NCI-H2107 treated with DMSO at 0.1 percent for 48 hours (cell line): ENCODE data around the gene KLHL22.

Experiments
- DNase-seq: peaks from one replicate; lab custom pipeline; 2025; ENCODE audit not compliant: unreplicated experiment; lab: John Stamatoyannopoulos, UW

The KLHL22 gene

DNA sequence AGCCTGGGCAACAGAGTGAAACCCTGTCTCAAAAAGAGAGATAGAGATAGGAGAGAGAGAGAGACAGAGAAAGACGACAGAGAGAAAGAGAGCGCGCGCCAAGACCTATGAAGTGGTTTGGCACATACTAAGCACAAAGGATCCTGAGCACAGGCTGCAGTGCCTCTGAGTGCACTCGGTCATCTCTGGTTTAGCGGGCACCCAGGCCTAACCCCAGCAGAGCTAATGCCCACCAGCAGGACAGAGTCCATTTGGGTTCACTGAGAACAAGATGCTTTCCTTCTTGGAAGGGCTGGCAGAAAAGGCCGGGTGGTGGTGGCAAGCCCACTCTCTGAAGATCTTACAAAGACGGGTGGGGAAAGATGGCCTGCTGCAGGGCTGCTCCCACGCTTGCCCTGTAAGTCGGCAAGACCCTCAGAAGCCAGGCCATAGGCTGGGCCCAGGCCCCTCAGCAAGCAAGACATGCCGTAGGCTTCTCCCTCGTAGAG is 61.3 kb downstream of the KLHL22 start:
- no peak for DNase-seq

DNA sequence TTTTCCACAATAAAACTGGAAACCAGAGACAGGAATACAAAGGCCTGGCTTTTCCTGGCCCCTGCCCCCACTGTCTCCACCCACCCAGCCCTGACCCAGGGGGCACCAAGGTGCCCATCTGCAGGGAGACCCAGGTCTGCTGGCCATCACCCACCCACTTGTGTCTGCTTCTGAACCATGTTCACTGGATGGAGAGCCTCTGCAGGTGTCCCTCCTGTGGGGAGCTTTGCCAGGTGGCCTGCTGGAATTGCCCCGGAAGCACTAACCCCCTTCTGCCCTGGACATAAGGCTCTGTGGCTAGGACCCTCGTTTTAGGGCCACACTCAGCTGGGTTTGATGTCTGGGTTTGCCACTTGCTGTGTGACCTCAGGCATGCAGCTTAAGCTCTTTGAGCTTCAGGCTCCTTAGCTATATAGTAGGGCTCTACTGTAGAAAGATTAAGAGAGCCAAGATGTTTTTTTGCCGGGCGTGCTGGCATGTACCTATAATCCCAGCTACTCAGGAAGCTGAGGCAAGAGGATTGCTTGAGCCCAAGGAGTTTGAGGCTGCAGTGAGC is 61.8 kb downstream of the KLHL22 start:
- no peak for DNase-seq

DNA sequence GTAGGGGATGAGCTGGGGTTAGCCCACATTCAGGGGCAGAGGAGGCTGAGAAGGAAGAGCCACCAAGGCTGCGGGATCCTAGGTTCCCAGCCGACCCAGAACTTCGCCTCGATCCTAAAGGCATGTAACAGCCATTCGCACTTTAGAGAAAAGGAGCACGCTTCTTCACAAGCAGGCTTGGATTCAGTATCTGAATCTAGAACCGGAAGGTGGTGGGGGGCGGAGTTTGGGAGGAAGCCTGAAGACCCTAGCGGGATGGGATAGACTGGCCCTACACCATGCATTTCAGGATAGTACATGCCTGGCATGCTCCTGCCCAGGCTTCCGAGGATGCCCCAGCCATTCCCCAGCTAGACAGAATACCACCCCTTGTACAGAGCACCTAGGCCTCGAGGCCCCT is 62.4 kb downstream of the KLHL22 start:
- no peak for DNase-seq

DNA sequence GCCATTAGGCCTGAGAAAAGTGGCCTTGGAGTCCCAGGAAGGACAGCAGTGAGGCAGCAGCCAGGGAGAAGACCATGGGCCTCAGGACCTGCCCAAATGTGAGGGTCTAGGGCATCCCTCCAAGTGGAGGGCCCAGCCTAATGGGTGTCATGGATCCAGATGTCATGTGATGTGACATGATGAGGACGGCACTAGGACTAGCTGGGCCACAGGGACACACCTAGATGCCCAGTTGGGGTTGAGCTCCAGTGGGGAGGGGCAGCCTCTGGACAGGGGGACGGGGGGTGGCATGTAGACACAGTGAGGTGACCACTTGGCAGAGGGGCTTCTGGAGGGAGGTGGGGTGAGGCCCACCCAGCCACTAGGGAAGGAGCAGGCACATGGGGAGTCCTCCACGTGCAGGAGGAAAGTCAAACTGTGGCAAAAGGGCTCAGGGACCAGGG is 63.3 kb downstream of the KLHL22 start:
- DNase-seq, result no peak

DNA sequence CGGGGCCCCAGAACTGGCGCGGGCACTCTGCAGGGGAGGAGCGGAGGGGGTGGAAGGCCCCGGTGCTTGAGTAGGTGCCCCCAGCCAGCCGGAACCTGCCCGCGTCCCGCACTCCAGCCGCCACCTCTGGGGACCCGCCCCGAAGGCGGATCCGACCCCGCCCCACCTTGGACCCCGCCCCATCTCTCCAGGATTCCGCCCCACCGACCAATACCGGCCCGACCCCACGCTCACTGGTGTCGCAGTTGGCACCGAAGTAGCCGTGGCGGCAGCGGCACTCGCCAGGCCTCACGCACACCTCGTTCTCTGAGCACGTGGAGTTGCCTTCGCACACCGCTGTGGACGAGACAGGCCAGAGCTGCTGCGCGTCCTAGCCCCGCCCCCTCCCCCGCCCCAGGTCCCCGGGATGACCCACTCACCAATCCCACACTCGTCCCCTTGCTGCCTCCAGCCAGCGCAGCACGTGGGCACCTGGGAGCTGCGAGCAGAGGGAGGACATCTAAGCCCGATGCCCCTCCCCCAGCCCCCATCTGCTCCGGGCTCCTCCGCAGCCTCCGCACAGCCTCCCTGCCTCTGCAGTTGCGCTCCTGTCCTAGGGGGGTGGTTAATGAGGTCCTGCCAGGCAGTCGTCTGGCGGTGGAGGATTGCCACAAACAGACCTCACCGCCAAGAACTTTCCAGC is 63.9 kb downstream of the KLHL22 start:
- no peak for DNase-seq

DNA sequence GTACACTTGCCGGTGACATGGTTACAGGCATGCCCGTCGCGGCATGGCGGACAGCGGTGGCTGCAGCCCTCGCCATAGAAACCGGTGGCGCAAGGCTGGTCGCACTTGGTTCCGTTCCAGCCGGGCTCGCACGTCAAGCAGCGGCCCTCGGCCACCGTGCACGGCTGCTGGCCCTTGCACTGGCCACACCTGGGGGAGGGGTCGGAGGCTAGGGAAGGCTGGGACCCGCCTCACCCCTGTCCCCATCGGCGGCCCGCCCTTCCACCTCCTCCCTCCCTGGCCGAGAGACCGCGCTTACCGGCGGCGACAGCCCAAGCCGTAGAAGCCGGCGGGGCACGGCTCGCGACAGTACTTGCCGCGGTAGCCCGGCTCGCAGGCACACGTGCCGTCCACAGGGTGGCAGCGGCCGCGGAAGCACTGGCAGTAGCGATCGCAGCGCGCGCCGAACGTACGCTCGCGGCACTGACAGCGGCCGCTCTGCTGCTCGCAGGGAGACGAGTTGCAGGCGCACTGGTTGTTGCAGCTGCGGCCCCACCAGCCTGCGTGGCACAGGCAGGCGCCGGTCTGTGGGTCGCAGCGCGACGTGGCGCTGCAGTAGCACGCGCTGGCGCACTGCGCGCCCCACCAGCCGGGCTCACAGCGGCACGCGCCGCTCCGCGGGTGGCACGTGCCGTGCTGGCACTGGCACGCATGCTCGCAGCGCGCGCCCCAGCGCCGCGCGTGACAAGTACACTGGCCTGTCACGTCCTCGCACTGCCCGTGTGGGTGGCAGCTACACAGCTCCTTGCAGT is 64.7 kb downstream of the KLHL22 start:
- no peak for DNase-seq

DNA sequence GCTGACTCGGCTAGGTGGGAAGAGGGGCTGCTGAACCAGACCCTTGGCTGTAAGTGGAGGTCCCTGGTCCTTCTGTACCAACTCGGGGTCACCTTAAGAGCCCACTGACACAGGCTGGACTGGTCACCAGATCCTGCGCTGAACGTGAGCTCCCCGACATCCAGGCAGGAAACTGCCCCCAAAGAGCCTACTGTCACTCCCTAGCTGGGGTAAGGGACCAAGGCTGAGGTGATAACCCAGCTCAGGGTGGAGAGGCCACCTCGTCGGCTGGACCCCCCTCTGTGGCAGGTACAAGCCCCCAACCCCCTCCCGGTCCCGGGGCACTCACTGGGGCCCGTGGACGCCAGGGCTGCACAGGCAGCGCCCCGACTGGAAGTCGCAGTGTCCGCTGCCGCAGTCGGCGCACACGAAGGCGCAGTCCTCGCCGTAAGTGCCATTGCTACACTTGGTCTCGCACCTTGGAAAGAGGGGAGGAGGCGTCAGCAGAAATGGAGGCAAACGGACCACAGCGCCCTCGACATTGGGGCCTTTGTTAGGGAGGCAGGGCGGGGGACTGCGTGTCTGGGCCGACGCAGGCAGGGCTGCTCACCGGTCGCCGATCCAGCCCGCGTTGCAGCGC is 65.4 kb downstream of the KLHL22 start:
- DNase-seq, result no peak

DNA sequence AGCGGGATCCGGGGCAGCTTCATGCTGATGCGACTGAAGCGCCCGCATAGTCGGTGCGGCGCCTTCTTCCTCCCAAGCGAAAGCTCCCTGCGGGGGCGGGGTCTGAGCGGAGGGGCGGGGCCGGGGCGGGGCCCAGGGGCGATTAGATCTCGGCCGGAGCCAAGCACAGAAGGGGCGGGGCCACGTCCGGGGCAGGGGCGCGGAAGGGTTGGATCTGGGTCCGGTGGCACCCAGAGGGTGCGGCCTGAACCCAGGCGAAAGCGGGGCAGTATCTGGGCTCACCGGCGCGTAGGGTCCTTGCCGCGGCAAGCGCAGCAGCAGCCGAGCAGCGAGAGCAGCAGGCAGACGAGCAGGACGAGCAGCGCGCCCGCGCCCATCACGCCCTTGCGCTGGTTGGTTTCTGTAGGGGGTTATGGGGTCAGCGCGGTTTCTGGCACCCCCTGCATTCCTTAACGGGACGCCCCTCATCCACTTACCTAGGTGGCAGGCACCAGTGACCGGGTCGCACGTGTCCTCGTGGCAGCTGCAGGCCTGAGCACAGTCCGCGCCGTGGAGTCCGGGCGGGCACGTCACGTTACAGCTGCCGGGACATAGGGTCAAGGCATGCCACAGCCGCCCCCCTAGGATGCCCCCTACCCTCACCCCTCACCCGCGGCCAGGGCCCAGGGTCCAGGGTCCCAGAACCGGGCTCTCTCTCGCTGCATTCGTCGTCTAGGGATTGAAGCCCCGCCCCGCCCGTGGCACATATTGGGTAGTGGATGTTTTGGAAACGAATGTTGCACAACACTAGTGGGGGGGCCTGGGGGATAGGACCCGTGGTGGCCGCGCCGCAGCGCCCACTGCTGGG is 66.1 kb downstream of the KLHL22 start:
- DNase-seq, result no peak

DNA sequence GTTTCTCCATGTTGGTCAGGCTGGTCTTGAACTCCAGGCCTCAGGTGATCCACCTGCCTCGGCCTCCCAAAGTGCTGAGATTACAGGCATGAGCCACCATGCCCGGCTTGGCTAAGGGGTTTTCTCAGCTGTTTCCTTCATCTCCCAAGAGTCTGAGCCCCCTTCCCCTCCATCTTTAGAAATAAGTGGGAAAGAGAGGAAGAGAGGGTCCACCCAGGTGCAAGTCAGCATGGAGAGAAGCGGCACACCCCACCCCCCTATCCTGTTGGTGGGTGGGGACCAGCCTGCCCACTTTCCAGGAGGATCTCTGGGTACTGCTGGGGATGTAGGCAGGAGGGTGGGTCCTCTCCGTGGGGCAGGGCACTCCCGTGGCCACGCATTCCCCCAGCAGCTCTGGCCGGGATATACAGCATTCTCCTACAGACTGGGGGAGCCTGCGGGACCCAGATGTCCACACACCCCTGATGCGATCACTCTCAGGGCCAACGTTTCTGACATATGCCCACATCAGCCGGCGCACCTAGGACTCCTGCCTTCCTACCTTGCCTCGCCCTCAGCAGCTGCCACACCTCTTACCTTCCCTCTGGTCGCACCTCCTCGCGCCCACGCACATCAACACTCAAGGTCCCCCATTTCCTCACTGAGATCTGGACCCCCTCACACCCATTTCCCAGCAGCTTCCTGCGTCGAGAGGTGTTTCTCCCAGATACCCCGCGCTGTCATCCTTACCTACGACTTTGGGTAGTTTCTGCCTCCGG is 66.9 kb downstream of the KLHL22 start:
- DNase-seq, result no peak

DNA sequence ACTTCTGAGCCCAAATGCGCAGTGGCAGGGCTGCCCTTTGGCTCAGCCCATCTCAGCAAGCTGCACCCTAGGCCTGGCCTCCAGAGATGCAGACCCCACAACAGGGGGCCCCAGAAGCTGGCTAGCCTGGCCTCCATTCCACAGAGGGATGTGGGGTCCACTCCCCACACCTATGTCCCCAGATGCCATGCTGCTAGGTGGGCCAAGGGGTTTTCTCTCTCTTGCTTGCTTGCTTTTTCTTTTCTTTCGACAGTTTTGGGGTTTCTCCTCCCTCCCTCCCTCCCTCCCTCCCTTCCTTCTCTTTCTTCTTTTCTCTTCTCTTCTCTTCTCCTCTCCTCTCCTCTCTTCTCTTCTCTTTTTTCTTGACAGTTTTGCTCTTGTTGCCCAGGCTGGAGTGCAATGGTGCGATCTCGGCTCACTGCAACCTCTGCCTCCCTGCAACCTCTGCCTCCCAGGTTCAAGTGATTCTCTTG is 67.6 kb downstream of the KLHL22 start:
- DNase-seq, result no peak

DNA sequence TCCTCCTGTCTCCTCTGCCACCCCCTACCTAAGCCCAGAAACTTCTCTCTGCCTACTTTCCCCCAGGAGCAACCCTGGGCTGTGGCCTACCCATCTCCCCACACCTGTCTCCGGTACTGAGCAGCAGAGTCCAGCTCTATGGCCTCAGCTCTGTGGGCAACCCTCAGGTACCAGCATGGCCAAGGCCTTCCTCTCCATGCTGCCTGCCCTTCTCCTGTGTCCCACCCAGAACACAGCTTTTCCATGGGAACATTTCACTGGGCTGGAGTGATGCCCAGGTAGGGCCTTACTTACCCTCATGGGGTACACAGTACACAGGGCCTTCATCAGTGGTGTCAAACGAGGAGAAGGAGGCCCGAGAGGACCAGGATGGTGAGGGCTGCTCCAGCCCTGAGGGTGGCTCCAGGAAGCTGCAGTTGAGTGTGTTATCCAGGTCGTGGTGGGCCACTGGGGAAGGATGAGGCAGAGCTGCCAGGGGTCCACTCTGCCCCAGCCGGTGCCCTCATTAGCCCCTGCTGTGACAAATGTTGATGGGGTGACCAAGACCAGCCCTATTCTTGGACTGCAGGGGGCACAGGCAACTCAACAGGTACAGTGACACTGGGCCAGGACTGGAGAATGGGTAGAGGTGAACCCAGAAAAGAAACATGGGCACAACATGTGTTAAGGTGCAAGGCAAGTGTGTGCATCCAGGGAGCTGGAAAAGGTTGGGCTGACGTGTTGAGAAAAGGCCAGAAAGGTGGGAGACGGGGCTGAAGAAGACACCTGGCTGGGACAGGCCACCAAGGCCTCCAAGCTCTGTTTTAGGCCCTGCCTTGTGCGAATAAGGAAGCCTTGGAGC is 68.3 kb downstream of the KLHL22 start:
- DNase-seq, result no peak

DNA sequence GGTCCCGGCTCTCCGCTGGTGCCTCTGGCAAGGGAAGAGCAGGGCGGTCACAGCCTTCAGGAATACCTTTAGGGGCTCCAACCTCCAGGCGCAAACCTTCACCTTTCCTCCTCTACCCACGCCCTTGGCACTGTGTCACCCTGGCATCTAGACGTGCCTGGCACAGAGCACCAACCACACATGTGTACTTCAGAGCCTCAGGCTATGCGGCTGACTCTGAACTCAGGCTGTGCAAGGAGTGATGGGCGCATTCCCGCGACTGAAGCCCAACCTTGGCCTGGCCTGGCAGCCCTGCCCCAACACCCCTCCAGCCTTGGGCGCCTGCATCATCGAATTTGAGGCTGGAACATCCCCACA is 69.4 kb downstream of the KLHL22 start:
- DNase-seq, result no peak

DNA sequence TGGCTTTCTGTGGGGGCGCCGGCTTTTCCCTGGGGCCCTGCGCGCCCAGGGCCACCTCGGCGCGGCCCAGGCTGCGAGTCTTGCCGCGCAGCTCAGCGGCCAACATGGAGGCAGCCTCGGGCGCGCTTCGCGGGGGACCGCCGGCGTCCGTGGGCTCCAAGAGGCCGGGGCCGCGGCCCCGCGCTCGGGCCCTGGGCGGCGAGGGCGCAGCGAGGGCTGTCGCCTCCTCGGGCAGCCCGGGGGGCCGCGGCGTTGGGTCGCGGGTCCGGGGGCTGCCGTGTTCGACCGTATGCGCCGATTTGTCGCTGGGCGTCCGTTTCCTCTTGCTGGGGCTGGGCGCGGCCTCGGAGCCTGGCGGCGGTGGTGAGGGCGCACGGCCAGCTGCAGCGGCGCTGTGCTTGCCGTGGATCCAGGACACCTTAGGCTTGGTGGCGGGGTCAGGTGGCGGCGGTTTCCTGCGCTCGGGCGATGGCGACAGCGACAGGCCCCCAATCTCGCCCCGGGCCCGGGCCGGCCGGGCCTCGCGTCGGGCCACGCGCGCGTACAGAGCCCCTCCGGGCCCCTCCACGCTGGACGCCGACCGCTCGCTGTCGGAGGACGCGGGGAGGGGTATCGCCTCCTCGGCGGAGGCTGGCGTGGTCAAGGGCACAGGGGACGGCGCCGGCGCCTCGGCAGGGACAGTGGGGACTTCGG is 69.9 kb downstream of the KLHL22 start:
- no peak for DNase-seq

DNA sequence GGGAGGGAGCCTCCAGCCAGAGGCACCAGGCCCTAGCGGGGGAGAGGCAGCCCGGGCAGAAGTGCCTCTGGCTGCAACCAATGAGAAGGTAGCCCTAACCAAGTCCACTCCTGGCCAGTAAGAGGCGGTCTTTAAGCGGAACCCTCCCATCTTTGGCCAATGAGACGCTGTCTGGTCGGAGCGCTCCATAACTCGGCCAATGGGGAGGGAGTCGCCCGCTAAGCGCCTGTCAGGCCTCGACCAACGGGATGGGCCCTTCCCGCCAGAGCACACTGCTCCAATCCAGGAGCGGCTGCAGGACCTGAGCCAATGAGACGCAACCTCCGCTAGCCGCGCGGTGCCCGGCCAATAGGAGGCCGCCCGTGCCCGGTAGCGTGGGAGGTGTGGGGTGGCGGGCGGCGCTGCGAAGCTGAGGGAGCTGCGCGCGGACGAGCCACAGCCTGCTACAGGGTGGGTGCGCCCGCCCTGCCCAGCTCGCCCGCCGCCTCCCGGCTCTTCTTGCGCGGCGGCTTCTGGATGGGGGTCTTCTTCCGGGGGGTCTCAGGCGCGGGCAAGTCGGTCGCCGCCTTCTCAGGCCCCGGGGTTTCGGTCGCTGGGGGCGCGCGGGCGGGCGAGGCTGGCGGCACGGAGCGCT is 70.5 kb downstream of the KLHL22 start:
- DNase-seq, result no peak

DNA sequence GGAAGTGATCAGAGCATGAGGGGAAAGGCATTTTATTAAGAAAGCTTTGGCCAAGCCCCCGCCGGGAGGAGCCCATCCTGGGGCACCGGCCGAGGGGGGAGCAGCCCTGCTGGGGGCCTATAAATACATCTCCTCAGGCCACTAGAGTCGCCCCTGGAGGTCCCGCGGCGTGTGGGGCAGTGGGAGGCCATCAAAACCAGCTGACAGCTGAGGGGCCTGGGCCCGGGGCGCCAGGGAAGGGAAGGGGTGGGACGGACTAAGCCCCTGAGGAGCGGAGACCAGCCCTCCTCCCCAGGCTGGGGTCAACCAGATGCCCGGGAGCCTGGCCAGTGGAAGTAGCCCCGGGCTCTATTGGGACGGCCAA is 71.0 kb downstream of the KLHL22 start:
- DNase-seq, result no peak

DNA sequence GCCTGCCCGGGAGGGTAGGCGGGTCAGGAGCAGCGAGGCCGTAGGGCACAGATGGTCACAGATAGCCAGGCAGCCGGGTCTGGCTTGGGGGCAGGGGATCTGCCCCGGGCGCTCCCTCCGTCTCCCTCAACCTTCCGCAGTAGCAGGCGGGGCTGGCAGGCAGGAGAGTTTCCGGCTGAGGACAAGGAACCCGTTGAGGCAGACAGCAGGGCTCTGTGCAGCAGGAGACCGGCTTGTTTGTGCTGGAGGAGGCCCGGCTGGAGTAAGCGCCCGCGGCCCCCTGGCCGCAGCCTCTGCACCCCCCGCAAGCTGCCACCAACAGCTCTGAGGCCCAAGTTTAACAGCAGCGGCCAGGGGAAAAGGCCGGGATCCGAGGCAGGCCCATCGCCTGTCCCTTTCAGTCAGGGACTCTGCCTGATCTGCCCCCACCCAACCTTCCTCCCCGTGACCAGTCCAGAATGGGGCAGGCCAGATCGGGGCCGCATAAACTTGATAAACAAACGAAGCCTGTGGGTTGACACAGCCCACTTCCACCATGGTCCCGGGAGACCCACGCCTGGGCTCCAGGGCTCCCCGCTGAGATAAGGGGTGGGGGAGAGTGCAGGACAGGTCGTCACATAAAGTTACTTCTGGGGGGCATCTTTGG is 71.6 kb downstream of the KLHL22 start:
- DNase-seq, result no peak

DNA sequence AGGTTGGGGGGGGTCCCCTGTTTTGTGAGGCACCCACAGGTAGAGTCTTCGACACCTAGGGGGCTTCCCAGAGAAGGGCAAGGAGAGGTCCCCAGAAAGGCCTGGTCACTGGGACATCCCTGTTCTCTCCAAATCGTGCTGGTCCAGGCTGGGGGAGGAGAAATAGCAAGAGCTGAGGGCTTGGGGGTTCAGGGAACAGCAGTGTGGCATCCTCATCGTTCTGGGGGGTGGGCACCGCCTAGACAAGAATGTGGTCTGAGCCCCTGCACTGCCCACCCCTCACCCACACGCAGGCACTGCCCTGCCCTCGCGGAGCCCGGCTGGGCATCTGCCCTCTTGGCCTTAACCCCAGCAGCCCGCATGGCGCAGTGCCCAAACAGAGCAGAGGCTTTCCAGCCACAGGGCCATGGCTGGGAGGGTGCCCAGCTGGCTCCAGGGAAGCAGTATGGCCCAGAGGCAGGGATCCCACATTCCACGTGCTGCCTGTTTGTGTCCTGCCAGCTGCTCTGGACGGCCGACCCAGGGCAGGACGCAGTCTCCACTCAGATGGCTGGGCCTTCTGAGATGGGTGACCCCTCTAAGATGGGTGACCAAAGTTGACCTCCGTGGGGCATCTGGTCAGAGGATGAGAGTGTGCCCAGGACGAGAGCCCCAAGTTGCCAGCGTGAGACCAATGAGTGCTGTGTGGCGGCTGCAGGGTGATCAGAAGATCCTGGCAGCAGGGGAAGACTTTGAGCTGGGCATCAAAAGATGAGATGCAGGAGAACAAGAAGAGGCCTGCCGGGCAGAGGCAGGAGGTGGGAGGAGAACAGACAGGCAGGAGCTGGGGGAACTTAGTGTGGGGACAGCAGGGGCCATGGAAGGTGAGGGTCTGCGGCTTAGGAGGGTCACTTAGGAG is 72.3 kb downstream of the KLHL22 start:
- no peak for DNase-seq
